Endothelial cell of umbilical vein (primary cell): ENCODE results near the gene TEDC1. TPM values are rescaled to one million over a fixed set of nuclear protein-coding genes. Genes with fewer than 3 reads are reported as not detected.

Source experiments
- BruUV-seq: library from RNA; stranded (reverse); fragments of 400-500 nt; replicated peaks from 2 replicates; lab custom pipeline; 2021; lab: Mats Ljungman, UMichigan
- CTCF ChIA-PET: fragments of 300-600, 350-600 bp; sonication (Branson Sonifier 250); formaldehyde crosslinking; loops from one replicate; lab custom pipeline; 2021; ENCODE audit warnings: antibody characterized with exemption, inconsistent platforms; lab: Charles Lee
- POLR2A ChIA-PET: fragments of 300-600, 350-600 bp; sonication (Branson Sonifier 250); formaldehyde crosslinking; loops from one replicate; lab custom pipeline; 2021; ENCODE audit warnings: antibody characterized with exemption, inconsistent platforms; lab: Charles Lee
- DNase-seq: peaks from one replicate; pipeline ENCODE4 v3.0.0-alpha.2; 2011; ENCODE audit warnings: low read depth, low spot score
- FAIRE-seq: peaks from 2 replicates; lab custom pipeline; 2011; peaks lifted over from hg19 to GRCh38; lab: Jason Lieb, UNC
- H2AFZ ChIP-seq: 2 replicates; pipeline ENCODE4 v1.6.0; 2012; ENCODE audit warnings: low read depth, low read length, control low read depth, inconsistent platforms
- H3K27ac ChIP-seq: 2 replicates; pipeline ENCODE4 v1.5.1; 2011; ENCODE audit warnings: low read depth, mild to moderate bottlenecking, control low read depth, low read length, moderate library complexity; ENCODE audit not compliant: insufficient read depth
- H3K27me3 ChIP-seq, 2 experiments: 2 replicates each; pipeline versions ENCODE4 v1.6.0 to v1.6.1; 2011; ENCODE audit warnings: low read length in 2 of 2, mixed read lengths in 1 of 2; ENCODE audit not compliant: control insufficient read depth in 2 of 2, insufficient read depth in 2 of 2
- H3K36me3 ChIP-seq, 2 experiments: 2 replicates in 1 of 2; 3 replicates in 1 of 2; pipeline ENCODE4 v1.5.1; 2011; ENCODE audit warnings: low read length in 2 of 2, mild to moderate bottlenecking in 1 of 2, moderate library complexity in 1 of 2; ENCODE audit not compliant: control insufficient read depth in 2 of 2, insufficient read depth in 2 of 2; ENCODE audit errors: extremely low read depth in 1 of 2
- H3K4me1 ChIP-seq: 3 replicates; pipeline ENCODE4 v1.5.1; 2011; ENCODE audit warnings: mild to moderate bottlenecking, low read length; ENCODE audit not compliant: control insufficient read depth, insufficient read depth; ENCODE audit errors: extremely low read depth
- H3K4me2 ChIP-seq: 2 replicates; pipeline ENCODE4 v1.6.1; 2011; ENCODE audit warnings: low read length, control low read depth, mixed read lengths; ENCODE audit not compliant: insufficient read depth
- H3K4me3 ChIP-seq, 3 experiments: fragments of 200-600 bp in 1 of 3; sonication (generic), shearing (Covaris generic) in 1 of 3; replicated peaks in 1 of 3; 2 replicates each; pipeline ENCODE4 v1.5.1; 2011 to 2016; ENCODE audit warnings: control low read depth in 3 of 3, low read length in 3 of 3, mild to moderate bottlenecking in 2 of 3, inconsistent platforms in 1 of 3, low read depth in 1 of 3, moderate library complexity in 1 of 3; ENCODE audit not compliant: insufficient read depth in 1 of 3
- H3K79me2 ChIP-seq: 2 replicates; pipeline ENCODE4 v1.6.0; 2012; ENCODE audit warnings: low read length, inconsistent platforms; ENCODE audit not compliant: control insufficient read depth, insufficient read depth
- H3K9ac ChIP-seq: replicated peaks from 2 replicates; pipeline ENCODE3; 2011; ENCODE audit warnings: low read length, control low read depth; ENCODE audit not compliant: insufficient read depth; ENCODE audit errors: extremely low read depth
- H3K9me1 ChIP-seq: replicated peaks from 3 replicates; pipeline ENCODE4 v1.6.0; 2011; ENCODE audit warnings: mild to moderate bottlenecking, low read length; ENCODE audit not compliant: control insufficient read depth, insufficient read depth; ENCODE audit errors: extremely low read depth
- H3K9me3 ChIP-seq: replicated peaks from 2 replicates; pipeline ENCODE4 v1.5.1; 2012; ENCODE audit warnings: low read length, inconsistent platforms; ENCODE audit not compliant: control insufficient read depth, insufficient read depth
- H4K20me1 ChIP-seq: replicated peaks from 2 replicates; pipeline ENCODE3; 2011; ENCODE audit warnings: mild to moderate bottlenecking, low read length; ENCODE audit not compliant: control insufficient read depth, insufficient read depth; ENCODE audit errors: extremely low read depth
- CTCF ChIP-seq, 2 donors: IDR thresholded peaks; 1 replicate in 1 of 2; 2 replicates in 1 of 2; pipeline ENCODE4 v1.5.1; 2011; ENCODE audit warnings: low read length in 2 of 2, mild to moderate bottlenecking in 2 of 2, moderate library complexity in 2 of 2, control low read depth in 1 of 2, inconsistent platforms in 1 of 2, low read depth in 1 of 2; ENCODE audit not compliant: insufficient read depth in 1 of 2; ENCODE audit errors: extremely low read depth in 1 of 2
- EZH2 ChIP-seq: IDR thresholded peaks from 2 replicates; pipeline ENCODE4 v1.6.1; 2012; ENCODE audit warnings: borderline replicate concordance, low read depth, mild to moderate bottlenecking, moderate library complexity, low read length, inconsistent platforms; ENCODE audit not compliant: severe bottlenecking
- FOS ChIP-seq: IDR thresholded peaks from 2 replicates; pipeline ENCODE4 v1.6.1; 2011; ENCODE audit warnings: mild to moderate bottlenecking, low read length, moderate library complexity, borderline replicate concordance; ENCODE audit not compliant: insufficient read depth
- GATA2 ChIP-seq: IDR thresholded peaks from 2 replicates; pipeline ENCODE4 v1.7.0; 2011; ENCODE audit warnings: low read depth, mild to moderate bottlenecking, moderate library complexity, mixed read lengths, low read length; ENCODE audit not compliant: insufficient read length, insufficient read depth
- JUN ChIP-seq: IDR thresholded peaks from 2 replicates; pipeline ENCODE4 v1.6.1; 2011; ENCODE audit warnings: borderline replicate concordance, low read depth; ENCODE audit not compliant: insufficient read length, insufficient read depth
- MAX ChIP-seq: IDR thresholded peaks from 2 replicates; pipeline ENCODE4 v1.6.1; 2011; ENCODE audit not compliant: insufficient read depth, insufficient read length
- MYC ChIP-seq: IDR thresholded peaks from one replicate; pipeline ENCODE4 v1.6.1; 2011; ENCODE audit warnings: mild to moderate bottlenecking, low read depth, low read length
- POLR2A ChIP-seq: IDR thresholded peaks from 2 replicates; pipeline ENCODE4 v1.6.1; 2012; ENCODE audit warnings: low read depth, mild to moderate bottlenecking, control low read depth, low read length
- POLR2AphosphoS5 ChIP-seq: IDR thresholded peaks from 2 replicates; pipeline ENCODE4 v1.6.1; 2012; ENCODE audit warnings: low read depth, mild to moderate bottlenecking, control low read depth, low read length, moderate library complexity; ENCODE audit not compliant: insufficient read depth
- dilution Hi-C: fragments of 300-500 bp; cut with MboI; formaldehyde crosslinking; loops from one replicate; pipeline ENCODE4 v1.15.0; 2019; ENCODE audit warnings: low sequenced_read_pairs; ENCODE audit not compliant: extremely low pct_ligation_motif_present
- intact Hi-C: fragments of 100-400 bp; cut with micrococcal nuclease; formaldehyde crosslinking; loops from one replicate; pipeline ENCODE4 v1.10.0; 2022
- polyA plus RNA-seq, 4 experiments: library from polyadenylated mRNA; depleted of rRNA in 3 of 4; stranded (reverse) in 3 of 4; unstranded in 1 of 4; fragments of >200 nt; gene quantifications; 2 replicates each; pipeline versions ENCODE4 v1.2.1 to v1.2.3, GENCODE V29; 2011 to 2012; ENCODE audit warnings: missing spikeins in 1 of 4
- total RNA-seq: library from RNA; stranded (reverse); gene quantifications from 2 replicates; pipeline ENCODE4 v1.2.3, GENCODE V29; 2021

TEDC1 gene
- total and polyA plus RNA-seq, 2 donors (not counting 3 experiments of a cell fraction or from before 2014, with no cell fraction given) = 16.5 to 25.3 TPM

- DNase-seq (no peak), FAIRE-seq (no peak)
- Histone ChIP-seq H3K27me3 (peaks cover 0 to 12% of the 10 kb centered on the region in 2 experiments), H3K27ac (no peak overlapping the region), H3K36me3 (peaks cover 3 to 5% of the 10 kb centered on the region in 2 experiments), H3K79me2 (no peaks in the 10 kb centered on the region), H3K9me3 (no peaks in the 10 kb centered on the region), H3K4me1 (peaks cover 14% of the 10 kb centered on the region), H2AFZ (no peak overlapping the region), H3K4me2 (no peak overlapping the region), H3K4me3 (no peak overlapping the region), H3K9me1 (no peaks in the 10 kb centered on the region), H4K20me1 (no peaks in the 10 kb centered on the region), H3K9ac (no peak overlapping the region)
- CTCF ChIA-PET = interaction anchor here (3.2 kb wide), 1 partner anchor 113 kb away, joined by 51 read pairs; no protein-coding TSS in a partner anchor
- BruUV-seq = no TSS peak
- dilution Hi-C loops = no loop called here
- POLR2A ChIA-PET = no interaction called here
- no peak for TF ChIP-seq POLR2A
- no peak for TF ChIP-seq POLR2AphosphoS5
- no peak for TF ChIP-seq FOS
- intact Hi-C loops = loop anchor here (2.0 kb wide), 1 partner anchor 183 kb away; the partner anchor contains the start of gene BRF1
Measured at GRCh38 chr14:105483300-105484068, 7.6 kb upstream of the TEDC1 start.

- Histone ChIP-seq H3K79me2 (no peaks in the 10 kb centered on the region), H3K27ac (no peak overlapping the region), H3K4me3 (no peak overlapping the region), H3K9me1 (no peaks in the 10 kb centered on the region), H4K20me1 (no peaks in the 10 kb centered on the region), H3K27me3 (peaks cover 0 to 12% of the 10 kb centered on the region in 2 experiments), H3K9me3 (no peaks in the 10 kb centered on the region), H3K9ac (no peak overlapping the region), H2AFZ (no peak overlapping the region), H3K4me2 (no peak overlapping the region), H3K36me3 (peaks cover 3% of the 10 kb centered on the region in 2 experiments), H3K4me1 (peaks cover 14% of the 10 kb centered on the region)
- BruUV-seq = no TSS peak
- dilution Hi-C loops (no loop called here), intact Hi-C loops (no loop called here)
- FAIRE-seq (no peak), DNase-seq (peak; percentile 28)
- CTCF ChIA-PET = interaction anchor here (1.0 to 1.2 kb wide), 2 partner anchors 13 to 119 kb away, joined by 3 read pairs; no protein-coding TSS in a partner anchor
- POLR2A ChIA-PET = no interaction called here
- TF ChIP-seq MYC = no peak
- TF ChIP-seq JUN = no peak
- no peak for TF ChIP-seq MAX
- TF ChIP-seq GATA2 = no peak
- no peak for TF ChIP-seq FOS
- no peak for TF ChIP-seq POLR2AphosphoS5
- TF ChIP-seq CTCF (IDR thresholded peaks at IDR 0.05; ENCODE audit: extremely low read depth in 1 of 2, insufficient read depth in 1 of 2, low read depth in 1 of 2, low read length in 2 of 2) = no peak
- no peak for TF ChIP-seq POLR2A
- TF ChIP-seq EZH2 = no peak
Measured at GRCh38 chr14:105484069-105484996, 6.7 kb upstream of the TEDC1 start.
